ENCODE data around the gene SLC38A6.

SLC38A6 gene

DNA sequence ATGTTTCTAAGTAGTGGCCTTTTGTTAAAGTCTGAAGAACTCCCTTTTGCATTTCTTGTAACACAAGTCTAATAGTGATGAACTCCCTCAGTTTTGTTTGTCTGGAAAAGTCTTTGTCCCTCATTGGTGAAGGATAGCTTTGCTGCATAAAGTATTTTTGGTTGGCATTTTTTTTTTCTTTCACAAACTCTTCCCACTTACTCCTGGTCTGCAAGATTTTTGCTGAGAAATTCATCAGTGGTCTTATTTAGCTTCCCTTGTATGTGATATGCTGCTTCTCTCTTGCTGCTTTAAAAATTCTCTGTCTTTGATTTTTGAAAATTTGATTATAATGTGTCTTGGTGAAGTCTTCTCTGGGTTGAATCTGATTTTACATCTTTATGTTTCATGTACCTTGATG, 22.9 kb upstream of the SLC38A6 start:
- no peak overlapping the region for H3K9ac ChIP-seq (ENCODE audit: low read depth, low read length)
- TF ChIP-seq, protein P1, sequence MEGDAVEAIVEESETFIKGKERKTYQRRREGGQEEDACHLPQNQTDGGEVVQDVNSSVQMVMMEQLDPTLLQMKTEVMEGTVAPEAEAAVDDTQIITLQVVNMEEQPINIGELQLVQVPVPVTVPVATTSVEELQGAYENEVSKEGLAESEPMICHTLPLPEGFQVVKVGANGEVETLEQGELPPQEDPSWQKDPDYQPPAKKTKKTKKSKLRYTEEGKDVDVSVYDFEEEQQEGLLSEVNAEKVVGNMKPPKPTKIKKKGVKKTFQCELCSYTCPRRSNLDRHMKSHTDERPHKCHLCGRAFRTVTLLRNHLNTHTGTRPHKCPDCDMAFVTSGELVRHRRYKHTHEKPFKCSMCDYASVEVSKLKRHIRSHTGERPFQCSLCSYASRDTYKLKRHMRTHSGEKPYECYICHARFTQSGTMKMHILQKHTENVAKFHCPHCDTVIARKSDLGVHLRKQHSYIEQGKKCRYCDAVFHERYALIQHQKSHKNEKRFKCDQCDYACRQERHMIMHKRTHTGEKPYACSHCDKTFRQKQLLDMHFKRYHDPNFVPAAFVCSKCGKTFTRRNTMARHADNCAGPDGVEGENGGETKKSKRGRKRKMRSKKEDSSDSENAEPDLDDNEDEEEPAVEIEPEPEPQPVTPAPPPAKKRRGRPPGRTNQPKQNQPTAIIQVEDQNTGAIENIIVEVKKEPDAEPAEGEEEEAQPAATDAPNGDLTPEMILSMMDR (IDR thresholded peaks at IDR 0.05; ENCODE audit: borderline replicate concordance, extremely low read depth, low read length, poor library complexity, severe bottlenecking): no peak
- no peak for TF ChIP-seq EZH2 (IDR thresholded peaks at IDR 0.05; ENCODE audit: borderline replicate concordance, low read depth, low read length, severe bottlenecking)
- H3K79me2 ChIP-seq (ENCODE audit: insufficient read depth, low read length): no peaks in the 10 kb centered on the region
- H3K4me1 ChIP-seq (ENCODE audit: insufficient read depth, low read length): no peaks in the 10 kb centered on the region
- no peaks in the 10 kb centered on the region for H3K27me3 ChIP-seq (ENCODE audit: insufficient read depth, low read length, poor library complexity)
- no peaks in the 10 kb centered on the region for H4K20me1 ChIP-seq (ENCODE audit: insufficient read depth, low read length)
- H3K9me3 ChIP-seq (ENCODE audit: insufficient read depth, low read length, severe bottlenecking): peaks cover 17% of the 10 kb centered on the region
- peaks cover 3% of the 10 kb centered on the region; the same call in 1 of the 2 replicates for H3K36me3 ChIP-seq (ENCODE audit: insufficient read depth, low read length)
- H3K27ac ChIP-seq (ENCODE audit: low read length): no peak overlapping the region
- H3K4me3 ChIP-seq (ENCODE audit: low read depth in 1 of 2, low read length in 2 of 2): no peak overlapping the region
- DNase-seq (no peak), ATAC-seq (ENCODE audit: insufficient read depth, low read depth) (no peak)
- H3K4me2 ChIP-seq (ENCODE audit: insufficient read depth, low read length): no peak overlapping the region
- H2AFZ ChIP-seq (ENCODE audit: low read depth, low read length): no peak overlapping the region

DNA sequence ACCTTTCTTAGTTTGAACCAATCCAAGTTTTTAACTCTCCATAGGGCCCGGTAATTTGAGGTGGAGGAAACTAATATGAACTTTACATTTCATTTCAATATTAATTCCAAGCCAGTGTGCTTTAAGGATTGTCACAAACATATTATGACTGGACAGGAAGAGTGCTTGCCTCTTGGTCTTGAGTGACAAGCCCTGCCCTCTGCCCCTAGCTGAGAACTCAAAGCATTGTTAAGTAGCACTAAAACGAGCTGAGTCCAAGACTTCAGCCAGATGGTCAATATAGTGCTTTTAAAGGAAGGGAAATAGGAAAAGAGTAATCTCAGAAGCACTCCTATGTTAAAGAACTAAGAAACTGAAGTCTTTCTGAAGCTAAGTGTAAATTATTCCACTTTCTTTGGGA, 17.3 kb upstream of the SLC38A6 start:
- DNase-seq (no peak), ATAC-seq (ENCODE audit: insufficient read depth, low read depth) (no peak)
- Histone ChIP-seq H3K27me3 (ENCODE audit: insufficient read depth, low read length, poor library complexity) (no peaks in the 10 kb centered on the region), H3K27ac (ENCODE audit: low read length) (no peak overlapping the region), H3K4me1 (ENCODE audit: insufficient read depth, low read length) (no peaks in the 10 kb centered on the region), H3K4me2 (ENCODE audit: insufficient read depth, low read length) (no peak overlapping the region), H2AFZ (ENCODE audit: low read depth, low read length) (no peak overlapping the region), H3K9me3 (ENCODE audit: insufficient read depth, low read length, severe bottlenecking) (no peaks in the 10 kb centered on the region), H4K20me1 (ENCODE audit: insufficient read depth, low read length) (no peaks in the 10 kb centered on the region), H3K9ac (ENCODE audit: low read depth, low read length) (no peak overlapping the region), H3K36me3 (ENCODE audit: insufficient read depth, low read length) (peaks cover 2% of the 10 kb centered on the region; the same call in 1 of the 2 replicates), H3K79me2 (ENCODE audit: insufficient read depth, low read length) (no peaks in the 10 kb centered on the region), H3K4me3 (ENCODE audit: low read depth in 1 of 2, low read length in 2 of 2) (no peak overlapping the region)
- TF ChIP-seq EZH2 (IDR thresholded peaks at IDR 0.05; ENCODE audit: borderline replicate concordance, low read depth, low read length, severe bottlenecking): no peak
- TF ChIP-seq, protein P1 (IDR thresholded peaks at IDR 0.05; ENCODE audit: borderline replicate concordance, extremely low read depth, low read length, poor library complexity, severe bottlenecking): no peak

DNA sequence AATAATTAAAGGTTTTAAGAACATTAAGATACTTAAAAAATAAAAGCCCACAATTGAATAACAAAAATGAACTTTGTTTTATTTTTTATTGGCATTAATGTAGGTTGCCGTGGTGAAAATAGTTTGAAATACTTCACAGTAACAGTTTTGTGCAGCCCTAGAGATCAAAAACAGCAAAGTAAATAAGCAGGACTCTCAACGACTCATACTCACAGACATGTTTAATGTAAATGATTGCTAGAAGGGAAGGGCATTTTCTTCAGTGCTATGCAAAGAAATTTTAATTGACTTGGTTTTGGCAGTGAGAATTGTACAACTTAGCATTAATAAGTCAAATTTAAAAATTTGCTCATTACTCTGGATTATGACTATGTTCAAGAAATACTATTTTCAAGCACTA, 16.1 kb upstream of the SLC38A6 start:
- H3K27me3 ChIP-seq (ENCODE audit: insufficient read depth, low read length, poor library complexity): no peaks in the 10 kb centered on the region
- H3K9ac ChIP-seq (ENCODE audit: low read depth, low read length): no peak overlapping the region
- H3K9me3 ChIP-seq (ENCODE audit: insufficient read depth, low read length, severe bottlenecking): no peaks in the 10 kb centered on the region
- no peaks in the 10 kb centered on the region for H3K79me2 ChIP-seq (ENCODE audit: insufficient read depth, low read length)
- ATAC-seq (ENCODE audit: insufficient read depth, low read depth): no peak
- H2AFZ ChIP-seq (ENCODE audit: low read depth, low read length): no peak overlapping the region
- H3K36me3 ChIP-seq (ENCODE audit: insufficient read depth, low read length): no peaks in the 10 kb centered on the region
- H3K4me1 ChIP-seq (ENCODE audit: insufficient read depth, low read length): no peaks in the 10 kb centered on the region
- no peak for TF ChIP-seq EZH2 (IDR thresholded peaks at IDR 0.05; ENCODE audit: borderline replicate concordance, low read depth, low read length, severe bottlenecking)
- TF ChIP-seq, protein P1 (IDR thresholded peaks at IDR 0.05; ENCODE audit: borderline replicate concordance, extremely low read depth, low read length, poor library complexity, severe bottlenecking): no peak
- H3K4me2 ChIP-seq (ENCODE audit: insufficient read depth, low read length): no peak overlapping the region
- no peaks in the 10 kb centered on the region for H4K20me1 ChIP-seq (ENCODE audit: insufficient read depth, low read length)
- no peak overlapping the region for H3K4me3 ChIP-seq (ENCODE audit: low read depth in 1 of 2, low read length in 2 of 2)
- DNase-seq: no peak
- H3K27ac ChIP-seq (ENCODE audit: low read length): no peak overlapping the region

DNA sequence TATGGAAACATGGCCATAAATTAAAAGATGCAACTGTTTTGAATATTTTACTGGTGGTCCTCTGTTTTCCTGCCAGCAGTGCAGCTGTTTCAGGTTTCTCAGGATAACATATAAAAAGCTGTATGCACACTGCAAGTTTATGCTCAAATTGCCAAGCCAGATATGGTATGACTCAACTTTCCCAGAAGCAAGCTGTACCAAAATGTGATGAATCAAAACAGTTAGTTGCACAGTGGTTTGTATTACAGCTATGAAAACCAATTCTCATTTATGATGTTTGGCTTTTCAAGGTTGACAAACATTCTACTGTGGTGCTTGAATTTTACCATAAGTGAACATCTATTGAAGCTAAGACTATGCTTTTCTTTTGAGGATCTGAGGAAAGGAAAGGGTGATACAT, 15.6 kb upstream of the SLC38A6 start:
- no peak for TF ChIP-seq EZH2 (IDR thresholded peaks at IDR 0.05; ENCODE audit: borderline replicate concordance, low read depth, low read length, severe bottlenecking)
- TF ChIP-seq, protein P1 (IDR thresholded peaks at IDR 0.05; ENCODE audit: borderline replicate concordance, extremely low read depth, low read length, poor library complexity, severe bottlenecking): no peak
- H3K79me2 ChIP-seq (ENCODE audit: insufficient read depth, low read length): no peaks in the 10 kb centered on the region
- no peaks in the 10 kb centered on the region for H4K20me1 ChIP-seq (ENCODE audit: insufficient read depth, low read length)
- no peaks in the 10 kb centered on the region for H3K27me3 ChIP-seq (ENCODE audit: insufficient read depth, low read length, poor library complexity)
- no peaks in the 10 kb centered on the region; the same call in 1 of the 2 replicates for H3K36me3 ChIP-seq (ENCODE audit: insufficient read depth, low read length)
- H3K27ac ChIP-seq (ENCODE audit: low read length): no peak overlapping the region
- H3K4me1 ChIP-seq (ENCODE audit: insufficient read depth, low read length): no peaks in the 10 kb centered on the region
- H3K9me3 ChIP-seq (ENCODE audit: insufficient read depth, low read length, severe bottlenecking): no peaks in the 10 kb centered on the region
- H3K4me2 ChIP-seq (ENCODE audit: insufficient read depth, low read length): no peak overlapping the region
- no peak overlapping the region for H2AFZ ChIP-seq (ENCODE audit: low read depth, low read length)
- ATAC-seq (ENCODE audit: insufficient read depth, low read depth) (no peak), DNase-seq (no peak)
- no peak overlapping the region for H3K9ac ChIP-seq (ENCODE audit: low read depth, low read length)
- no peak overlapping the region for H3K4me3 ChIP-seq (ENCODE audit: low read depth in 1 of 2, low read length in 2 of 2)
